ENCODE measurements around the gene CST7.
"Not testable (repeated sequence)": the region's sequence is repeated elsewhere in the genome, so short reads cannot be mapped to it uniquely, and the experiment has no call there.

The CST7 gene

GRCh38 chr20:24929867-24930723, 19.0 kb upstream of the CST7 start:
- not testable (repeated sequence) for DNase-seq

GRCh38 chr20:24930724-24931688, 18.1 kb upstream of the CST7 start:
- DNase-seq: peak in 1 of 2 experiments; percentile 9

GRCh38 chr20:24931893-24932292, 17.2 kb upstream of the CST7 start:
- DNase-seq: not testable (repeated sequence)

GRCh38 chr20:24933266-24933908, 15.7 kb upstream of the CST7 start:
- DNase-seq: no peak

- no peak for DNase-seq
Measured at GRCh38 chr20:24934101-24934661, 14.9 kb upstream of the CST7 start.

- no peak for DNase-seq
Measured at GRCh38 chr20:24934716-24935115, 14.4 kb upstream of the CST7 start.

GRCh38 chr20:24935140-24935539, 13.9 kb upstream of the CST7 start:
- DNase-seq: no peak

- DNase-seq: no peak
Measured at GRCh38 chr20:24935766-24936525, 13.1 kb upstream of the CST7 start.

- DNase-seq: no peak
Measured at GRCh38 chr20:24936526-24937407, 12.3 kb upstream of the CST7 start.

- no peak for DNase-seq
Measured at GRCh38 chr20:24937579-24937978, 11.5 kb upstream of the CST7 start.

GRCh38 chr20:24938498-24938897, 10.6 kb upstream of the CST7 start:
- DNase-seq: no peak

GRCh38 chr20:24939036-24939435, 10.0 kb upstream of the CST7 start:
- no peak for DNase-seq

GRCh38 chr20:24942679-24943078, 6.4 kb upstream of the CST7 start:
- DNase-seq: no peak

GRCh38 chr20:24943196-24943595, 5.9 kb upstream of the CST7 start:
- DNase-seq: no peak

- DNase-seq: no peak
Measured at GRCh38 chr20:24943731-24944130, 5.3 kb upstream of the CST7 start.

GRCh38 chr20:24946376-24946775, 2.7 kb upstream of the CST7 start:
- DNase-seq: not testable (repeated sequence)

GRCh38 chr20:24948396-24948938, 602 bp upstream of the CST7 start:
- not testable (repeated sequence) for DNase-seq

GRCh38 chr20:24949756-24950127, 673 bp downstream of the CST7 start:
- peak; percentile 15 to 27 for DNase-seq

GRCh38 chr20:24950128-24950835, 1.2 kb downstream of the CST7 start:
- no peak for DNase-seq
